HepG2 (cell line): ENCODE data around the gene ABCB9. TPM values are rescaled to one million over a fixed set of nuclear protein-coding genes. Genes with fewer than 3 reads are reported as not detected.

Experiments
- ATAC-seq: fragments of 200-7000 bp; cut with Tn5 transposase; 3 replicates; pipeline ENCODE4 v1.9.1; 2020; ENCODE audit warnings: mild to moderate bottlenecking, moderate library complexity
- BruUV-seq: library from RNA; stranded (reverse); fragments of 400-500 nt; replicated peaks from 2 replicates; lab custom pipeline; 2021; lab: Mats Ljungman, UMichigan
- CTCF ChIA-PET: fragments of 300-600 bp; formaldehyde crosslinking; extraction: SDS; loops from one replicate; lab custom pipeline; 2021; ENCODE audit warnings: low total read pairs, inconsistent platforms, low intra/inter-chr PET ratio; lab: Yijun Ruan, JAX
- POLR2A ChIA-PET: fragments of 350-600 bp; sonication (Branson Sonifier 250); formaldehyde crosslinking; loops from one replicate; lab custom pipeline; 2020; ENCODE audit warnings: antibody characterized with exemption, inconsistent platforms; lab: Yijun Ruan, JAX
- DNase-seq: peaks from one replicate; pipeline ENCODE4 v3.0.0-alpha.2; 2015; ENCODE audit warnings: low spot score
- FAIRE-seq: peaks from 3 replicates; lab custom pipeline; 2011; peaks lifted over from hg19 to GRCh38; lab: Jason Lieb, UNC
- H2AFZ ChIP-seq: one replicate; pipeline ENCODE4 v1.6.1; 2011; ENCODE audit warnings: low read length, inconsistent platforms
- H3K27ac ChIP-seq: fragments of 300-600 bp; 3 replicates; pipeline ENCODE4 v1.8.0; 2011; ENCODE audit warnings: mixed run types, mild to moderate bottlenecking, mixed read lengths, low read length, inconsistent platforms; ENCODE audit not compliant: insufficient read depth; ENCODE audit errors: extremely low read length
- H3K27me3 ChIP-seq, 2 experiments: fragments of 200-600 bp in 1 of 2; 2 replicates in 1 of 2; 3 replicates in 1 of 2; pipeline versions ENCODE4 v1.6.0 to v1.8.0; 2011; ENCODE audit warnings: low read length in 2 of 2, mild to moderate bottlenecking in 2 of 2, moderate library complexity in 2 of 2, inconsistent platforms in 1 of 2; ENCODE audit not compliant: insufficient read depth in 2 of 2, control insufficient read depth in 1 of 2
- H3K36me3 ChIP-seq, 2 experiments: fragments of 200-600 bp in 1 of 2; replicated peaks in 1 of 2; 2 replicates in 1 of 2; 3 replicates in 1 of 2; pipeline versions ENCODE4 v1.5.1 to v1.8.0; 2011; ENCODE audit warnings: low read length in 2 of 2, inconsistent platforms in 1 of 2; ENCODE audit not compliant: insufficient read depth in 2 of 2, control insufficient read depth in 1 of 2
- H3K4me1 ChIP-seq: 2 replicates; pipeline ENCODE4 v1.5.1; 2012; ENCODE audit warnings: low read length, inconsistent platforms; ENCODE audit not compliant: insufficient read depth
- H3K4me2 ChIP-seq: 2 replicates; pipeline ENCODE4 v1.6.0; 2011; ENCODE audit warnings: low read depth, low read length, inconsistent platforms
- H3K4me3 ChIP-seq, 3 experiments: fragments of 200-600 bp in 1 of 3; sonication (generic), shearing (Covaris generic) in 1 of 3; replicated peaks in 1 of 3; 2 replicates each; pipeline ENCODE4 v1.5.1; 2011 to 2016; ENCODE audit warnings: low read length in 3 of 3, inconsistent platforms in 2 of 3, low read depth in 2 of 3, mild to moderate bottlenecking in 2 of 3, control low read depth in 1 of 3, mixed read lengths in 1 of 3; ENCODE audit not compliant: insufficient read depth in 1 of 3
- H3K79me2 ChIP-seq: one replicate; pipeline ENCODE4 v1.6.1; 2011; ENCODE audit warnings: low read length, inconsistent platforms; ENCODE audit not compliant: insufficient read depth
- H3K9ac ChIP-seq: 2 replicates; pipeline ENCODE4 v1.6.0; 2011; ENCODE audit warnings: mild to moderate bottlenecking, low read depth, low read length, inconsistent platforms; ENCODE audit not compliant: insufficient read depth
- H3K9me3 ChIP-seq: 2 replicates; pipeline ENCODE4 v1.5.1; 2012; ENCODE audit warnings: mild to moderate bottlenecking, low read length
- H4K20me1 ChIP-seq: 2 replicates; pipeline ENCODE4 v1.6.0; 2011; ENCODE audit warnings: inconsistent platforms, mild to moderate bottlenecking, low read length, moderate library complexity; ENCODE audit not compliant: insufficient read depth
- ATF2 ChIP-seq: sonication (generic); formaldehyde crosslinking; IDR thresholded peaks from 2 replicates; pipeline ENCODE4 v1.4.0; 2020; ENCODE audit warnings: missing genetic modification reagents
- ATRX ChIP-seq: sonication (generic); formaldehyde crosslinking; IDR thresholded peaks from 2 replicates; pipeline ENCODE4 v1.4.0; 2020; ENCODE audit warnings: missing genetic modification reagents, borderline replicate concordance
- BCL6 ChIP-seq: IDR thresholded peaks from 2 replicates; pipeline ENCODE4 v1.6.1; 2016; ENCODE audit warnings: missing genetic modification reagents, missing compliant biosample characterization
- FLYWCH1 ChIP-seq: sonication (generic); formaldehyde crosslinking; IDR thresholded peaks from 2 replicates; pipeline ENCODE4 v1.8.1; 2023; ENCODE audit warnings: mild to moderate bottlenecking, missing genetic modification reagents
- KLF13 ChIP-seq: sonication (generic); formaldehyde crosslinking; IDR thresholded peaks from 2 replicates; pipeline ENCODE4 v1.4.0; 2020; ENCODE audit warnings: mild to moderate bottlenecking, missing genetic modification reagents
- STAG1 ChIP-seq: sonication (generic); formaldehyde crosslinking; IDR thresholded peaks from 2 replicates; pipeline ENCODE4 v1.4.0; 2020; ENCODE audit warnings: missing genetic modification reagents
- ZKSCAN5 ChIP-seq: sonication (generic); formaldehyde crosslinking; IDR thresholded peaks from 2 replicates; pipeline ENCODE4 v1.5.1; 2020; ENCODE audit warnings: mild to moderate bottlenecking, missing genetic modification reagents
- ZMYM3 ChIP-seq: sonication (generic); formaldehyde crosslinking; IDR thresholded peaks from 2 replicates; pipeline ENCODE4 v1.5.1; 2020; ENCODE audit warnings: mild to moderate bottlenecking, missing genetic modification reagents
- ZNF256 ChIP-seq: sonication (generic); formaldehyde crosslinking; conservative IDR thresholded peaks from 2 replicates; pipeline ENCODE4 v1.4.0; 2020; ENCODE audit warnings: missing genetic modification reagents
- ZNF30 ChIP-seq: sonication (generic); formaldehyde crosslinking; IDR thresholded peaks from 2 replicates; pipeline ENCODE4 v1.5.0; 2020; ENCODE audit warnings: mild to moderate bottlenecking, missing genetic modification reagents
- ZNF326 ChIP-seq: sonication (generic); formaldehyde crosslinking; IDR thresholded peaks from 2 replicates; pipeline ENCODE4 v1.4.0; 2020; ENCODE audit warnings: missing genetic modification reagents, borderline replicate concordance
- ZNF33A ChIP-seq: sonication (generic); formaldehyde crosslinking; IDR thresholded peaks from 2 replicates; pipeline ENCODE4 v1.5.1; 2020; ENCODE audit warnings: missing genetic modification reagents, mild to moderate bottlenecking, moderate library complexity, borderline replicate concordance
- ZNF720 ChIP-seq: sonication (generic); formaldehyde crosslinking; IDR thresholded peaks from 2 replicates; pipeline ENCODE4 v1.4.0; 2020; ENCODE audit warnings: missing genetic modification reagents
- ZNF773 ChIP-seq: sonication (generic); formaldehyde crosslinking; IDR thresholded peaks from 2 replicates; pipeline ENCODE4 v1.4.0; 2020; ENCODE audit warnings: missing genetic modification reagents, borderline replicate concordance
- WGBS: methylation state at CpG from one replicate; pipeline ENCODE4 v1.1.6; 2017; ENCODE audit warnings: low lambda C conversion rate; 5-methylcytosine and 5-hydroxymethylcytosine counted together
- in situ Hi-C: cut with HindIII; loops from 2 replicates; pipeline ENCODE4 v1.10.0; 2017; ENCODE audit warnings: low pct_unique_long_range_greater_than_20kb; ENCODE audit not compliant: extremely low pct_ligation_motif_present
- intact Hi-C: fragments of 100-400 bp; cut with micrococcal nuclease; formaldehyde crosslinking; loops from one replicate; pipeline ENCODE4 v1.10.0; 2022; ENCODE audit not compliant: unreplicated experiment
- polyA plus RNA-seq, 8 experiments: library from polyadenylated mRNA; depleted of rRNA in 3 of 8; stranded (reverse) in 7 of 8; unstranded in 1 of 8; fragments of >200 nt; fragmentation: Illumina TruSeq in 4 of 8; extraction: Trizol in 4 of 8; gene quantifications; 2 replicates each; pipeline versions ENCODE4 v1.2.1 to v1.2.3, GENCODE V29; 2011 to 2016; ENCODE audit warnings: low read depth in 4 of 8, missing spikeins in 1 of 8, mixed read lengths in 1 of 8; ENCODE audit not compliant: insufficient read depth in 1 of 8
- total RNA-seq, 5 experiments: library from RNA; depleted of rRNA; stranded (reverse); fragments of >200 nt; fragmentation: Illumina TruSeq; extraction: Trizol; gene quantifications; 2 replicates each; pipeline ENCODE4 v1.2.3, GENCODE V29; 2016; ENCODE audit warnings: low read depth in 1 of 5
- TF ChIP-seq, protein P1 (sequence below): sonication (generic); formaldehyde crosslinking; IDR thresholded peaks from 2 replicates; pipeline ENCODE4 v1.8.0; 2022; ENCODE audit warnings: mild to moderate bottlenecking, missing genetic modification reagents, borderline replicate concordance
- TF ChIP-seq, protein P2 (sequence below): sonication (generic); formaldehyde crosslinking; IDR thresholded peaks from 2 replicates; pipeline ENCODE4 v1.4.0; 2020; ENCODE audit warnings: missing genetic modification reagents

Gene ABCB9
- total and polyA plus RNA-seq, 2 of the 13 experiments (the other 11 are each of a cell fraction or from before 2014, with no cell fraction given): 5.1 to 6.0 TPM

- TF ChIP-seq, protein P1, sequence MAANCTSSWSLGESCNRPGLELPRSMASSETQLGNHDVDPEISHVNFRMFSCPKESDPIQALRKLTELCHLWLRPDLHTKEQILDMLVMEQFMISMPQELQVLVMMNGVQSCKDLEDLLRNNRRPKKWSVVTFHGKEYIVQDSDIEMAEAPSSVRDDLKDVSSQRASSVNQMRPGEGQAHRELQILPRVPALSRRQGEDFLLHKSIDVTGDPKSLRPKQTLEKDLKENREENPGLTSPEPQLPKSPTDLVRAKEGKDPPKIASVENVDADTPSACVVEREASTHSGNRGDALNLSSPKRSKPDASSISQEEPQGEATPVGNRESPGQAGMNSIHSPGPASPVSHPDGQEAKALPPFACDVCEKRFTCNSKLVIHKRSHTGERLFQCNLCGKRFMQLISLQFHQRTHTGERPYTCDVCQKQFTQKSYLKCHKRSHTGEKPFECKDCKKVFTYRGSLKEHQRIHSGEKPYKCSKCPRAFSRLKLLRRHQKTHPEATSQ (CRISPR knock-in tag): no peak
- no peak for TF ChIP-seq ZNF773 (CRISPR knock-in tag)
- no peak for TF ChIP-seq FLYWCH1
- no peak for TF ChIP-seq ZNF33A
- no peak for TF ChIP-seq ZKSCAN5 (CRISPR knock-in tag)
These were observed 17.7 kb downstream of the ABCB9 start (continued) for GRCh38 chr12:122948605-122949004.

- no peak overlapping the region for H3K9ac ChIP-seq
- peaks cover 32% of the 10 kb centered on the region for H3K4me1 ChIP-seq
- 92% methylated on average over 10 of the region's 15 CpGs for WGBS
- FAIRE-seq: no peak
- DNase-seq: no peak
- ChIA-PET POLR2A (interaction anchor here (1.1 to 2.7 kb wide), 4 partner anchors 19 to 286 kb away, joined by 3 to 21 read pairs (median 6); partner anchors contain the start of genes ABCB9, MPHOSPH9 and MTRFR), CTCF (no interaction called here)
- BruUV-seq: no TSS peak
- no peaks in the 10 kb centered on the region for H3K27me3 ChIP-seq
- H3K4me2 ChIP-seq: no peak overlapping the region
- H3K4me3 ChIP-seq: no peak overlapping the region
- no peaks in the 10 kb centered on the region for H3K79me2 ChIP-seq
- no peaks in the 10 kb centered on the region for H3K9me3 ChIP-seq
- no peak overlapping the region for H3K27ac ChIP-seq
- no peak for ATAC-seq
- peaks cover 0 to 1% of the 10 kb centered on the region in 2 experiments; a peak in 1 of 5 replicates for H3K36me3 ChIP-seq
- in situ Hi-C loops: loop anchor here (5.0 kb wide), 1 partner anchor 80 kb away; no protein-coding TSS in a partner anchor
- no peaks in the 10 kb centered on the region for H4K20me1 ChIP-seq
- H2AFZ ChIP-seq: no peak overlapping the region
- intact Hi-C loops: loop anchor here (1.0 kb wide), 1 partner anchor 49 kb away; no protein-coding TSS in a partner anchor
- TF ChIP-seq, protein P2, sequence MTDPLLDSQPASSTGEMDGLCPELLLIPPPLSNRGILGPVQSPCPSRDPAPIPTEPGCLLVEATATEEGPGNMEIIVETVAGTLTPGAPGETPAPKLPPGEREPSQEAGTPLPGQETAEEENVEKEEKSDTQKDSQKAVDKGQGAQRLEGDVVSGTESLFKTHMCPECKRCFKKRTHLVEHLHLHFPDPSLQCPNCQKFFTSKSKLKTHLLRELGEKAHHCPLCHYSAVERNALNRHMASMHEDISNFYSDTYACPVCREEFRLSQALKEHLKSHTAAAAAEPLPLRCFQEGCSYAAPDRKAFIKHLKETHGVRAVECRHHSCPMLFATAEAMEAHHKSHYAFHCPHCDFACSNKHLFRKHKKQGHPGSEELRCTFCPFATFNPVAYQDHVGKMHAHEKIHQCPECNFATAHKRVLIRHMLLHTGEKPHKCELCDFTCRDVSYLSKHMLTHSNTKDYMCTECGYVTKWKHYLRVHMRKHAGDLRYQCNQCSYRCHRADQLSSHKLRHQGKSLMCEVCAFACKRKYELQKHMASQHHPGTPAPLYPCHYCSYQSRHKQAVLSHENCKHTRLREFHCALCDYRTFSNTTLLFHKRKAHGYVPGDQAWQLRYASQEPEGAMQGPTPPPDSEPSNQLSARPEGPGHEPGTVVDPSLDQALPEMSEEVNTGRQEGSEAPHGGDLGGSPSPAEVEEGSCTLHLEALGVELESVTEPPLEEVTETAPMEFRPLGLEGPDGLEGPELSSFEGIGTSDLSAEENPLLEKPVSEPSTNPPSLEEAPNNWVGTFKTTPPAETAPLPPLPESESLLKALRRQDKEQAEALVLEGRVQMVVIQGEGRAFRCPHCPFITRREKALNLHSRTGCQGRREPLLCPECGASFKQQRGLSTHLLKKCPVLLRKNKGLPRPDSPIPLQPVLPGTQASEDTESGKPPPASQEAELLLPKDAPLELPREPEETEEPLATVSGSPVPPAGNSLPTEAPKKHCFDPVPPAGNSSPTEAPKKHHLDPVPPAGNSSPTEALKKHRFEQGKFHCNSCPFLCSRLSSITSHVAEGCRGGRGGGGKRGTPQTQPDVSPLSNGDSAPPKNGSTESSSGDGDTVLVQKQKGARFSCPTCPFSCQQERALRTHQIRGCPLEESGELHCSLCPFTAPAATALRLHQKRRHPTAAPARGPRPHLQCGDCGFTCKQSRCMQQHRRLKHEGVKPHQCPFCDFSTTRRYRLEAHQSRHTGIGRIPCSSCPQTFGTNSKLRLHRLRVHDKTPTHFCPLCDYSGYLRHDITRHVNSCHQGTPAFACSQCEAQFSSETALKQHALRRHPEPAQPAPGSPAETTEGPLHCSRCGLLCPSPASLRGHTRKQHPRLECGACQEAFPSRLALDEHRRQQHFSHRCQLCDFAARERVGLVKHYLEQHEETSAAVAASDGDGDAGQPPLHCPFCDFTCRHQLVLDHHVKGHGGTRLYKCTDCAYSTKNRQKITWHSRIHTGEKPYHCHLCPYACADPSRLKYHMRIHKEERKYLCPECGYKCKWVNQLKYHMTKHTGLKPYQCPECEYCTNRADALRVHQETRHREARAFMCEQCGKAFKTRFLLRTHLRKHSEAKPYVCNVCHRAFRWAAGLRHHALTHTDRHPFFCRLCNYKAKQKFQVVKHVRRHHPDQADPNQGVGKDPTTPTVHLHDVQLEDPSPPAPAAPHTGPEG: no peak
- TF ChIP-seq ATRX (no peak), STAG1 (CRISPR knock-in tag) (0 out of 2 replicates have a peak, but pooled peaks have one; percentile 16), ZNF720 (no peak), ZMYM3 (CRISPR knock-in tag) (no peak), ZNF30 (CRISPR knock-in tag) (no peak), ZNF326 (no peak), ZNF256 (CRISPR knock-in tag) (no peak), KLF13 (CRISPR knock-in tag) (no peak), BCL6 (CRISPR knock-in tag) (no peak), ATF2 (CRISPR knock-in tag) (no peak)
These were observed 18.9 kb downstream of the ABCB9 start for GRCh38 chr12:122947352-122947792.
